ENCODE measurements around the gene NXT1.

GRCh38 chr20:23316626-23317025 is 34.0 kb upstream of the NXT1 start:
- TF ChIP-seq CTCF (conservative IDR thresholded peaks at IDR 0.05 in 1 of 2, IDR thresholded peaks at IDR 0.05 in 1 of 2; ENCODE audit: low read depth in 1 of 2, low read length in 2 of 2) (no peak), EZH2 (IDR thresholded peaks at IDR 0.05; ENCODE audit: low read length, missing control alignments) (no peak)
